GM19463 (cell line): ENCODE measurements around the gene STARD10.

Experiments
- ATAC-seq: cut with Tn5 transposase; IDR thresholded peaks from one replicate; pipeline ENCODE4 v1.9.1; 2021; ENCODE audit warnings: mild to moderate bottlenecking, moderate library complexity; ENCODE audit not compliant: unreplicated experiment

STARD10 gene

GRCh38 chr11:72750086-72750485 is 43.8 kb downstream of the STARD10 start:
- no peak for ATAC-seq

GRCh38 chr11:72747289-72747855 is 46.5 kb downstream of the STARD10 start:
- no peak for ATAC-seq

- no peak for ATAC-seq
Observed at GRCh38 chr11:72746821-72747220, 47.0 kb downstream of the STARD10 start.

- no peak for ATAC-seq
Observed at GRCh38 chr11:72745925-72746550, 47.8 kb downstream of the STARD10 start.

GRCh38 chr11:72745511-72745910 is 48.3 kb downstream of the STARD10 start:
- no peak for ATAC-seq

- no peak for ATAC-seq
Observed at GRCh38 chr11:72744474-72744873, 49.4 kb downstream of the STARD10 start.

GRCh38 chr11:72743321-72744221 is 50.3 kb downstream of the STARD10 start:
- ATAC-seq = peak; percentile 59

GRCh38 chr11:72742513-72743320 is 51.1 kb downstream of the STARD10 start:
- no peak for ATAC-seq

GRCh38 chr11:72741849-72742512 is 51.9 kb downstream of the STARD10 start:
- no peak for ATAC-seq

GRCh38 chr11:72741429-72741833 is 52.4 kb downstream of the STARD10 start:
- ATAC-seq = no peak

- ATAC-seq = no peak
Observed at GRCh38 chr11:72740562-72741428, 53.1 kb downstream of the STARD10 start.

- ATAC-seq = no peak
Observed at GRCh38 chr11:72740060-72740424, 53.8 kb downstream of the STARD10 start.

GRCh38 chr11:72739240-72740059 is 54.4 kb downstream of the STARD10 start:
- ATAC-seq = no peak

GRCh38 chr11:72738199-72739141 is 55.4 kb downstream of the STARD10 start:
- no peak for ATAC-seq

GRCh38 chr11:72737336-72737735 is 56.5 kb downstream of the STARD10 start:
- ATAC-seq = no peak

GRCh38 chr11:72736452-72737069 is 57.3 kb downstream of the STARD10 start:
- ATAC-seq = no peak

- ATAC-seq = no peak
Observed at GRCh38 chr11:72735495-72736027, 58.3 kb downstream of the STARD10 start.
